Measurements from ENCODE around the gene CFAP52. TPM values are rescaled to one million over a fixed set of nuclear protein-coding genes. Genes with fewer than 3 reads are reported as not detected.

CFAP52 gene
- total RNA-seq, 4 donors from 2014 or later = not detected

- Histone ChIP-seq H3K27ac (no peak overlapping the region), H3K27me3 (no peaks in the 10 kb centered on the region), H3K36me3 (peaks cover 0 to 10% (median 0%) of the 10 kb centered on the region in 3 donors), H3K4me1 (no peaks in the 10 kb centered on the region), H3K4me3 (no peak overlapping the region), H3K9me3 (no peaks in the 10 kb centered on the region)
- no peak for TF ChIP-seq POLR2A (IDR thresholded peaks at IDR 0.05)
- TF ChIP-seq CTCF (IDR thresholded peaks at IDR 0.05) = no peak
- peak in 1 of 3 donors; percentile 52 for DNase-seq
These were observed 100.4 kb downstream of the CFAP52 start for GRCh38 chr17:9676820-9677310.

DNA sequence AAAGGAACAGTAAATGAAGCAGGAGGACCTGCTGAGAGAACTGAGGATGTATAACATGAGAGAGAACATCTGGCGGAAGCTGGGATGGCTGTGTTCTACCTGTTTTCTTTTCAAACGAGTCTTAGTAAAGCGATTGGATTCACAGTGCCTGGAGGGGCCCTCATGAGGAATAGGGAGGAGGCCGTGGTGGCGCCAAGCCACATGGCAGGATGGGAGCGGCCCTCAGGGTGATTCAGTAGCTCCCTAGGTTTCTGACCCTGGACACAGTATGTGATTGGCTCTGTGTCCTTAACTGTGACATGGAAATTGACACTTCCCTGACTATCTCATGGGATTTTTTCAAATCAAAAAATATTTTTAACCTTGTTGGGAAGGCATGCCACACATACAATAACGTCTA, 101.0 kb downstream of the CFAP52 start:
- Histone ChIP-seq H3K4me1 (no peaks in the 10 kb centered on the region), H3K4me3 (no peak overlapping the region), H3K27ac (no peak overlapping the region), H3K9me3 (no peaks in the 10 kb centered on the region), H3K36me3 (peaks cover 0 to 10% (median 0%) of the 10 kb centered on the region in 3 donors), H3K27me3 (no peaks in the 10 kb centered on the region)
- DNase-seq = no peak
- TF ChIP-seq POLR2A (IDR thresholded peaks at IDR 0.05) = no peak
- no peak for TF ChIP-seq CTCF (IDR thresholded peaks at IDR 0.05)

DNA sequence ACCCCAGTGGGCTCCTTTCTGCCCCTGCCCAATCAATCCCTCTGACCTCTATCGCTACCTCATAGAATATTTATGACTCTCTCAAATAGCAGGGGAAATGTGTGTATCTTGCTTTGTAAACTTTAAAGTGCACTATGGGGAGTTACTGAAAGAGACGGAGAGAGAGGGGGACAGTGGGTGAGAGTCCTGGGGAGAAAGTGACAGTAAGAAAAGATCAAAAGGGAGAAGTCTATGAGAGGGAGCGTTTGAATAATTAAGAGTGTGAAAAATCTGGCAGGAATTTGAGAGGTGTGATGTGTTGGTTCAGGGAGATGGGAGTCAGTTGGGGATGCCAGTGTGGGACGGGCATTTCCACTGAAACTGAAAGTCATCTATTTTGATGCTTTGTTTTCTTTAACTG, 101.5 kb downstream of the CFAP52 start:
- DNase-seq = no peak
- H3K27ac ChIP-seq = no peak overlapping the region
- TF ChIP-seq POLR2A (IDR thresholded peaks at IDR 0.05) (no peak), CTCF (IDR thresholded peaks at IDR 0.05) (no peak)
- no peaks in the 10 kb centered on the region for H3K4me1 ChIP-seq
- H3K27me3 ChIP-seq = no peaks in the 10 kb centered on the region
- H3K4me3 ChIP-seq = no peak overlapping the region
- peaks cover 0 to 14% (median 0%) of the 10 kb centered on the region in 3 donors for H3K36me3 ChIP-seq
- no peaks in the 10 kb centered on the region for H3K9me3 ChIP-seq

GRCh38 chr17:9684955-9685621, 108.6 kb downstream of the CFAP52 start:
- TF ChIP-seq CTCF (IDR thresholded peaks at IDR 0.05) (no peak), POLR2A (IDR thresholded peaks at IDR 0.05) (no peak)
- H3K36me3 ChIP-seq = peaks cover 0 to 17% (median 0%) of the 10 kb centered on the region in 3 donors
- H3K27me3 ChIP-seq = no peaks in the 10 kb centered on the region
- no peaks in the 10 kb centered on the region for H3K4me1 ChIP-seq
- DNase-seq = no peak
- no peak overlapping the region for H3K4me3 ChIP-seq
- no peak overlapping the region for H3K27ac ChIP-seq
- H3K9me3 ChIP-seq = no peaks in the 10 kb centered on the region

Other genes with a start within 250 kb of the CFAP52 start
- 100 to 1,000 TPM in 1 of 4 donors, 10 to 100 TPM in 3; 38.8 to 102 (median 68.5) TPM for gene STX8, start 822 bp upstream of the CFAP52 start, total RNA-seq
- 10 to 100 TPM in 3 of 4 donors, 1 to 10 TPM in 1; 7.4 to 34.8 (median 21.5) TPM for gene USP43, start 68.9 kb downstream of the CFAP52 start, total RNA-seq
- gene DHRS7C, start 214.9 kb downstream of the CFAP52 start, total RNA-seq = not detected
- not detected for gene GSG1L2, start 245.4 kb downstream of the CFAP52 start, total RNA-seq
- gene GLP2R, start 249.3 kb downstream of the CFAP52 start, total RNA-seq = 10 to 100 TPM in 3 of 4 donors, 1 to 10 TPM in 1; 7.4 to 94.1 (median 13.8) TPM

All from Peyer's patch (tissue), 4 donors.